ENCODE measurements around the gene NDFIP1. TPM values are rescaled to one million over a fixed set of nuclear protein-coding genes. Genes with fewer than 3 reads are reported as not detected.
A peak's percentile ranks its signal among the peaks of the same experiment; 100 is the strongest.

NDFIP1 gene
- total RNA-seq, result 100 to 1,000 TPM in 3 of 6 donors, 10 to 100 TPM in 3; 66.9 to 212 (median 108) TPM

- DNase-seq (peak; percentile 92 to 98), ATAC-seq (ENCODE audit: low FRiP score in 2 of 2) (peak; percentile 98)
- H3K27ac ChIP-seq, result peak within 1 kb of the TSS; percentile 97 to 100 (median 99)
- WGBS, 2 donors, result 1 to 3% methylated on average over 9 to 66 of the region's 103 CpGs
- TF ChIP-seq POLR2AphosphoS5 (IDR thresholded peaks at IDR 0.05) (peak; percentile 90 to 91), CTCF (IDR thresholded peaks at IDR 0.05) (peak in 5 of 6 experiments; percentile 16 to 41 (median 24)), EP300 (IDR thresholded peaks at IDR 0.05) (no peak), POLR2A (IDR thresholded peaks at IDR 0.05) (peak in 3 of 4 donors; percentile 95 to 97 (median 96))
- H3K27me3 ChIP-seq, result no peaks in the 10 kb centered on the region
- no peaks in the 10 kb centered on the region for H3K9me3 ChIP-seq
- H3K4me3 ChIP-seq, result peak within 1 kb of the TSS; percentile 64 to 89 (median 74)
- H3K4me1 ChIP-seq, result peaks cover 22 to 31% (median 25%) of the 10 kb centered on the region in 4 donors
- H3K36me3 ChIP-seq, result no peaks in the 10 kb centered on the region
Observed at GRCh38 chr5:142108432-142109330, at the start of gene NDFIP1. NDFIP1 (plus strand) TSS chr5:142108779; CDS start chr5:142108975, 196 bp downstream.

GRCh38 chr5:142059304-142059940, 49.2 kb upstream of the NDFIP1 start:
- Histone ChIP-seq H3K36me3 (no peaks in the 10 kb centered on the region), H3K9me3 (no peaks in the 10 kb centered on the region), H3K27ac (no peak overlapping the region), H3K4me1 (peaks cover 0 to 9% (median 6%) of the 10 kb centered on the region in 4 donors), H3K4me3 (no peak overlapping the region), H3K27me3 (no peaks in the 10 kb centered on the region)
- ATAC-seq (ENCODE audit: low FRiP score in 2 of 2) (peak in 1 of 2 donors; percentile 34), DNase-seq (no peak)
- 84 to 85% methylated on average over 1 of the region's 1 CpG for WGBS, 2 donors
- no peak for TF ChIP-seq EP300 (IDR thresholded peaks at IDR 0.05)
- TF ChIP-seq CTCF (IDR thresholded peaks at IDR 0.05), result peak in 1 of 6 experiments; percentile 5

- H3K27me3 ChIP-seq, result no peaks in the 10 kb centered on the region
- WGBS, 2 donors, result 80 to 89% methylated on average over 4 of the region's 4 CpGs
- no peaks in the 10 kb centered on the region for H3K36me3 ChIP-seq
- no peak overlapping the region for H3K27ac ChIP-seq
- no peaks in the 10 kb centered on the region for H3K9me3 ChIP-seq
- DNase-seq (no peak), ATAC-seq (ENCODE audit: low FRiP score in 2 of 2) (no peak)
- TF ChIP-seq CTCF (IDR thresholded peaks at IDR 0.05) (no peak), POLR2AphosphoS5 (IDR thresholded peaks at IDR 0.05) (no peak), POLR2A (IDR thresholded peaks at IDR 0.05) (no peak), EP300 (IDR thresholded peaks at IDR 0.05) (no peak)
- H3K4me3 ChIP-seq, result no peak overlapping the region
- H3K4me1 ChIP-seq, result peaks cover 0 to 9% (median 6%) of the 10 kb centered on the region in 4 donors
Observed at GRCh38 chr5:142063376-142063775, 45.2 kb upstream of the NDFIP1 start.

- Histone ChIP-seq H3K27me3 (no peaks in the 10 kb centered on the region), H3K9me3 (no peaks in the 10 kb centered on the region), H3K27ac (no peak overlapping the region), H3K4me3 (peak overlapping the region in 1 of 4 donors; percentile 8), H3K4me1 (peaks cover 0 to 9% (median 6%) of the 10 kb centered on the region in 4 donors), H3K36me3 (no peaks in the 10 kb centered on the region)
- TF ChIP-seq EP300 (IDR thresholded peaks at IDR 0.05) (no peak), POLR2AphosphoS5 (IDR thresholded peaks at IDR 0.05) (no peak), POLR2A (IDR thresholded peaks at IDR 0.05) (no peak), CTCF (IDR thresholded peaks at IDR 0.05) (no peak)
- DNase-seq, result peak; percentile 23 to 34
- WGBS, 2 donors, result 4 to 27% methylated on average over 5 to 8 of the region's 10 CpGs
- ATAC-seq (ENCODE audit: low FRiP score in 2 of 2), result peak in 1 of 2 donors; percentile 70
Observed at GRCh38 chr5:142063878-142064331, 44.7 kb upstream of the NDFIP1 start.
